GM23338 (cell line): ENCODE data around the gene TRAM2.

Source experiments
- CREB1 ChIP-seq: fragments of 250-450 bp; sonication (Bioruptor Pico); IDR thresholded peaks from 2 replicates; pipeline ENCODE4 v1.5.0; 2020; ENCODE audit warnings: low read depth, mild to moderate bottlenecking, moderate library complexity
- EZH2 ChIP-seq: fragments of 200-600 bp; sonication (generic); IDR thresholded peaks from one replicate; pipeline ENCODE4 v1.8.0; 2017; ENCODE audit warnings: antibody characterized with exemption, mild to moderate bottlenecking, low read depth; ENCODE audit not compliant: unreplicated experiment
- EZH2phosphoT487 ChIP-seq: fragments of 200-600 bp; sonication (generic); IDR thresholded peaks from one replicate; pipeline ENCODE4 v1.8.1; 2018; ENCODE audit warnings: antibody characterized with exemption; ENCODE audit not compliant: unreplicated experiment
- JUNB ChIP-seq: IDR thresholded peaks from one replicate; pipeline ENCODE4 v1.6.1; 2016; ENCODE audit warnings: antibody characterized with exemption; ENCODE audit not compliant: unreplicated experiment
- POLR2AphosphoS5 ChIP-seq: IDR thresholded peaks from 2 replicates; pipeline ENCODE4 v1.6.1; 2016; ENCODE audit warnings: antibody characterized with exemption, low read depth
- ZNF331 ChIP-seq: fragments of 250-450 bp; sonication (Bioruptor Pico); IDR thresholded peaks from 2 replicates; pipeline ENCODE4 v1.5.0; 2020; ENCODE audit warnings: low read depth, mild to moderate bottlenecking, moderate library complexity
- TF ChIP-seq, protein P1 (sequence below), 2 experiments: fragments of 200-600 bp in 1 of 2; sonication (generic) in 1 of 2; conservative IDR thresholded peaks; 2 replicates each; pipeline versions ENCODE4 v1.5.1 to v1.6.1; 2016 to 2017; ENCODE audit warnings: antibody characterized with exemption in 2 of 2, low read depth in 2 of 2, mild to moderate bottlenecking in 2 of 2, moderate library complexity in 1 of 2
- TF ChIP-seq, protein P2 (sequence below): IDR thresholded peaks from one replicate; pipeline ENCODE4 v1.6.1; 2018; ENCODE audit warnings: antibody characterized with exemption; ENCODE audit not compliant: unreplicated experiment
- TF ChIP-seq, protein P3 (sequence below): IDR thresholded peaks from 2 replicates; pipeline ENCODE4 v1.6.1; 2016; ENCODE audit warnings: antibody characterized with exemption
- TF ChIP-seq, protein P4 (sequence below): fragments of 250-450 bp; sonication (Bioruptor Pico); IDR thresholded peaks from 2 replicates; pipeline ENCODE4 v1.5.0; 2020; ENCODE audit warnings: mild to moderate bottlenecking, moderate library complexity

DNA sequence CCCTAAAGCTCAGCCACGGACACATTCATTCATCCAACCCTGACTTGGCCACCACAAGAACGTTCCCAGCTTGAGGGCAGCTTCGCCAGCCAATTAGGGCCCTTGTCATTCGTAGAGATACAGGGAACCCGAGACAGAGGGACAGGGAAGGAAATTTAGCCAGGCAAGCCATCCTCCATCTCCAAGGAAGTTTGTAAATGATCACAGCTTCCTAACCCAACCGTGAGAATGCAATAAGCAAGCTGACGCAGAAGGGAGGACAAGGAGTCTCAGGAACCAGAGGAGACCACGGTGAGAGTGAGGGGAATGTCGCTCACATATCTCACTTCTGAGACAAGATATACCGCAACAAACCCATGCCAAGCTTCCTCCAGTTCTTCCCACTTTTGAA is 1.4 kb downstream of the TRAM2 start:
- TF ChIP-seq EZH2 (no peak), POLR2AphosphoS5 (no peak), EZH2phosphoT487 (no peak), CREB1 (CRISPR knock-in tag) (no peak), JUNB (no peak), ZNF331 (CRISPR knock-in tag) (no peak)
- TF ChIP-seq, protein P1, sequence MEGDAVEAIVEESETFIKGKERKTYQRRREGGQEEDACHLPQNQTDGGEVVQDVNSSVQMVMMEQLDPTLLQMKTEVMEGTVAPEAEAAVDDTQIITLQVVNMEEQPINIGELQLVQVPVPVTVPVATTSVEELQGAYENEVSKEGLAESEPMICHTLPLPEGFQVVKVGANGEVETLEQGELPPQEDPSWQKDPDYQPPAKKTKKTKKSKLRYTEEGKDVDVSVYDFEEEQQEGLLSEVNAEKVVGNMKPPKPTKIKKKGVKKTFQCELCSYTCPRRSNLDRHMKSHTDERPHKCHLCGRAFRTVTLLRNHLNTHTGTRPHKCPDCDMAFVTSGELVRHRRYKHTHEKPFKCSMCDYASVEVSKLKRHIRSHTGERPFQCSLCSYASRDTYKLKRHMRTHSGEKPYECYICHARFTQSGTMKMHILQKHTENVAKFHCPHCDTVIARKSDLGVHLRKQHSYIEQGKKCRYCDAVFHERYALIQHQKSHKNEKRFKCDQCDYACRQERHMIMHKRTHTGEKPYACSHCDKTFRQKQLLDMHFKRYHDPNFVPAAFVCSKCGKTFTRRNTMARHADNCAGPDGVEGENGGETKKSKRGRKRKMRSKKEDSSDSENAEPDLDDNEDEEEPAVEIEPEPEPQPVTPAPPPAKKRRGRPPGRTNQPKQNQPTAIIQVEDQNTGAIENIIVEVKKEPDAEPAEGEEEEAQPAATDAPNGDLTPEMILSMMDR (conservative IDR thresholded peaks at IDR 0.05; ENCODE audit: low read depth in 2 of 2) = no peak
- TF ChIP-seq, protein P2, sequence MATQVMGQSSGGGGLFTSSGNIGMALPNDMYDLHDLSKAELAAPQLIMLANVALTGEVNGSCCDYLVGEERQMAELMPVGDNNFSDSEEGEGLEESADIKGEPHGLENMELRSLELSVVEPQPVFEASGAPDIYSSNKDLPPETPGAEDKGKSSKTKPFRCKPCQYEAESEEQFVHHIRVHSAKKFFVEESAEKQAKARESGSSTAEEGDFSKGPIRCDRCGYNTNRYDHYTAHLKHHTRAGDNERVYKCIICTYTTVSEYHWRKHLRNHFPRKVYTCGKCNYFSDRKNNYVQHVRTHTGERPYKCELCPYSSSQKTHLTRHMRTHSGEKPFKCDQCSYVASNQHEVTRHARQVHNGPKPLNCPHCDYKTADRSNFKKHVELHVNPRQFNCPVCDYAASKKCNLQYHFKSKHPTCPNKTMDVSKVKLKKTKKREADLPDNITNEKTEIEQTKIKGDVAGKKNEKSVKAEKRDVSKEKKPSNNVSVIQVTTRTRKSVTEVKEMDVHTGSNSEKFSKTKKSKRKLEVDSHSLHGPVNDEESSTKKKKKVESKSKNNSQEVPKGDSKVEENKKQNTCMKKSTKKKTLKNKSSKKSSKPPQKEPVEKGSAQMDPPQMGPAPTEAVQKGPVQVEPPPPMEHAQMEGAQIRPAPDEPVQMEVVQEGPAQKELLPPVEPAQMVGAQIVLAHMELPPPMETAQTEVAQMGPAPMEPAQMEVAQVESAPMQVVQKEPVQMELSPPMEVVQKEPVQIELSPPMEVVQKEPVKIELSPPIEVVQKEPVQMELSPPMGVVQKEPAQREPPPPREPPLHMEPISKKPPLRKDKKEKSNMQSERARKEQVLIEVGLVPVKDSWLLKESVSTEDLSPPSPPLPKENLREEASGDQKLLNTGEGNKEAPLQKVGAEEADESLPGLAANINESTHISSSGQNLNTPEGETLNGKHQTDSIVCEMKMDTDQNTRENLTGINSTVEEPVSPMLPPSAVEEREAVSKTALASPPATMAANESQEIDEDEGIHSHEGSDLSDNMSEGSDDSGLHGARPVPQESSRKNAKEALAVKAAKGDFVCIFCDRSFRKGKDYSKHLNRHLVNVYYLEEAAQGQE = no peak
- TF ChIP-seq, protein P3, sequence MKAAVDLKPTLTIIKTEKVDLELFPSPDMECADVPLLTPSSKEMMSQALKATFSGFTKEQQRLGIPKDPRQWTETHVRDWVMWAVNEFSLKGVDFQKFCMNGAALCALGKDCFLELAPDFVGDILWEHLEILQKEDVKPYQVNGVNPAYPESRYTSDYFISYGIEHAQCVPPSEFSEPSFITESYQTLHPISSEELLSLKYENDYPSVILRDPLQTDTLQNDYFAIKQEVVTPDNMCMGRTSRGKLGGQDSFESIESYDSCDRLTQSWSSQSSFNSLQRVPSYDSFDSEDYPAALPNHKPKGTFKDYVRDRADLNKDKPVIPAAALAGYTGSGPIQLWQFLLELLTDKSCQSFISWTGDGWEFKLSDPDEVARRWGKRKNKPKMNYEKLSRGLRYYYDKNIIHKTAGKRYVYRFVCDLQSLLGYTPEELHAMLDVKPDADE = no peak
- TF ChIP-seq, protein P4, sequence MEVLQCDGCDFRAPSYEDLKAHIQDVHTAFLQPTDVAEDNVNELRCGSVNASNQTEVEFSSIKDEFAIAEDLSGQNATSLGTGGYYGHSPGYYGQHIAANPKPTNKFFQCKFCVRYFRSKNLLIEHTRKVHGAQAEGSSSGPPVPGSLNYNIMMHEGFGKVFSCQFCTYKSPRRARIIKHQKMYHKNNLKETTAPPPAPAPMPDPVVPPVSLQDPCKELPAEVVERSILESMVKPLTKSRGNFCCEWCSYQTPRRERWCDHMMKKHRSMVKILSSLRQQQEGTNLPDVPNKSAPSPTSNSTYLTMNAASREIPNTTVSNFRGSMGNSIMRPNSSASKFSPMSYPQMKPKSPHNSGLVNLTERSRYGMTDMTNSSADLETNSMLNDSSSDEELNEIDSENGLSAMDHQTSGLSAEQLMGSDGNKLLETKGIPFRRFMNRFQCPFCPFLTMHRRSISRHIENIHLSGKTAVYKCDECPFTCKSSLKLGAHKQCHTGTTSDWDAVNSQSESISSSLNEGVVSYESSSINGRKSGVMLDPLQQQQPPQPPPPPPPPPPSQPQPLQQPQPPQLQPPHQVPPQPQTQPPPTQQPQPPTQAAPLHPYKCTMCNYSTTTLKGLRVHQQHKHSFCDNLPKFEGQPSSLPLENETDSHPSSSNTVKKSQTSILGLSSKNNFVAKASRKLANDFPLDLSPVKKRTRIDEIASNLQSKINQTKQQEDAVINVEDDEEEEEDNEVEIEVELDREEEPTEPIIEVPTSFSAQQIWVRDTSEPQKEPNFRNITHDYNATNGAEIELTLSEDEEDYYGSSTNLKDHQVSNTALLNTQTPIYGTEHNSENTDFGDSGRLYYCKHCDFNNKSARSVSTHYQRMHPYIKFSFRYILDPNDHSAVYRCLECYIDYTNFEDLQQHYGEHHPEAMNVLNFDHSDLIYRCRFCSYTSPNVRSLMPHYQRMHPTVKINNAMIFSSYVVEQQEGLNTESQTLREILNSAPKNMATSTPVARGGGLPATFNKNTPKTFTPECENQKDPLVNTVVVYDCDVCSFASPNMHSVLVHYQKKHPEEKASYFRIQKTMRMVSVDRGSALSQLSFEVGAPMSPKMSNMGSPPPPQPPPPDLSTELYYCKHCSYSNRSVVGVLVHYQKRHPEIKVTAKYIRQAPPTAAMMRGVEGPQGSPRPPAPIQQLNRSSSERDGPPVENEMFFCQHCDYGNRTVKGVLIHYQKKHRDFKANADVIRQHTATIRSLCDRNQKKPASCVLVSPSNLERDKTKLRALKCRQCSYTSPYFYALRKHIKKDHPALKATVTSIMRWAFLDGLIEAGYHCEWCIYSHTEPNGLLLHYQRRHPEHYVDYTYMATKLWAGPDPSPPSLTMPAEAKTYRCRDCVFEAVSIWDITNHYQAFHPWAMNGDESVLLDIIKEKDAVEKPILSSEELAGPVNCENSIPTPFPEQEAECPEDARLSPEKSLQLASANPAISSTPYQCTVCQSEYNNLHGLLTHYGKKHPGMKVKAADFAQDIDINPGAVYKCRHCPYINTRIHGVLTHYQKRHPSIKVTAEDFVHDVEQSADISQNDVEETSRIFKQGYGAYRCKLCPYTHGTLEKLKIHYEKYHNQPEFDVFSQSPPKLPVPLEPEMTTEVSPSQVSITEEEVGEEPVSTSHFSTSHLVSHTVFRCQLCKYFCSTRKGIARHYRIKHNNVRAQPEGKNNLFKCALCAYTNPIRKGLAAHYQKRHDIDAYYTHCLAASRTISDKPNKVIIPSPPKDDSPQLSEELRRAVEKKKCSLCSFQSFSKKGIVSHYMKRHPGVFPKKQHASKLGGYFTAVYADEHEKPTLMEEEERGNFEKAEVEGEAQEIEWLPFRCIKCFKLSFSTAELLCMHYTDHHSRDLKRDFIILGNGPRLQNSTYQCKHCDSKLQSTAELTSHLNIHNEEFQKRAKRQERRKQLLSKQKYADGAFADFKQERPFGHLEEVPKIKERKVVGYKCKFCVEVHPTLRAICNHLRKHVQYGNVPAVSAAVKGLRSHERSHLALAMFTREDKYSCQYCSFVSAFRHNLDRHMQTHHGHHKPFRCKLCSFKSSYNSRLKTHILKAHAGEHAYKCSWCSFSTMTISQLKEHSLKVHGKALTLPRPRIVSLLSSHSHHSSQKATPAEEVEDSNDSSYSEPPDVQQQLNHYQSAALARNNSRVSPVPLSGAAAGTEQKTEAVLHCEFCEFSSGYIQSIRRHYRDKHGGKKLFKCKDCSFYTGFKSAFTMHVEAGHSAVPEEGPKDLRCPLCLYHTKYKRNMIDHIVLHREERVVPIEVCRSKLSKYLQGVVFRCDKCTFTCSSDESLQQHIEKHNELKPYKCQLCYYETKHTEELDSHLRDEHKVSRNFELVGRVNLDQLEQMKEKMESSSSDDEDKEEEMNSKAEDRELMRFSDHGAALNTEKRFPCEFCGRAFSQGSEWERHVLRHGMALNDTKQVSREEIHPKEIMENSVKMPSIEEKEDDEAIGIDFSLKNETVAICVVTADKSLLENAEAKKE (CRISPR knock-in tag) = no peak
